A673 (cell line): ENCODE data around the gene RASGRF1. TPM values are rescaled to one million over a fixed set of nuclear protein-coding genes. Genes with fewer than 3 reads are reported as not detected.

Experiments used
- BruUV-seq: library from RNA; stranded (reverse); fragments of 400-500 nt; replicated peaks from 2 replicates; lab custom pipeline; 2021; lab: Mats Ljungman, UMichigan
- CTCF ChIA-PET: fragments of 300-600 bp; sonication (Branson Sonifier 250); formaldehyde crosslinking; loops from one replicate; lab custom pipeline; 2022; ENCODE audit warnings: antibody characterized with exemption; lab: Charles Lee
- POLR2A ChIA-PET: fragments of 300-600 bp; sonication (Branson Sonifier 250); formaldehyde crosslinking; loops from one replicate; lab custom pipeline; 2022; ENCODE audit warnings: antibody characterized with exemption; ENCODE audit not compliant: low non-redundant PET; lab: Charles Lee
- DNase-seq: peaks from one replicate; pipeline ENCODE4 v3.0.0-alpha.2; 2015; ENCODE audit warnings: low spot score
- H3K27ac ChIP-seq: fragments of 200-600 bp; sonication (generic); 2 replicates; pipeline ENCODE4 v1.5.1; 2016; ENCODE audit warnings: mixed run types, low read depth, mild to moderate bottlenecking, mixed read lengths, antibody characterized with exemption, low read length; ENCODE audit not compliant: poor library complexity, severe bottlenecking
- H3K27me3 ChIP-seq: fragments of 200-600 bp; sonication (generic); replicated peaks from 2 replicates; pipeline ENCODE4 v1.6.1; 2017; ENCODE audit warnings: mixed run types, low read depth, mild to moderate bottlenecking, mixed read lengths, antibody characterized with exemption, low read length; ENCODE audit not compliant: insufficient read depth, poor library complexity
- H3K36me3 ChIP-seq: fragments of 200-600 bp; sonication (generic); 2 replicates; pipeline ENCODE4 v1.6.1; 2016; ENCODE audit warnings: mixed run types, mild to moderate bottlenecking, mixed read lengths, antibody characterized with exemption, low read length; ENCODE audit not compliant: insufficient read depth, poor library complexity, severe bottlenecking
- H3K4me1 ChIP-seq: fragments of 200-600 bp; sonication (generic); 2 replicates; pipeline ENCODE4 v1.6.1; 2017; ENCODE audit warnings: mixed run types, mild to moderate bottlenecking, mixed read lengths, antibody characterized with exemption, low read length; ENCODE audit not compliant: insufficient read depth, poor library complexity, severe bottlenecking
- H3K4me3 ChIP-seq: fragments of 200-600 bp; sonication (generic); 2 replicates; pipeline ENCODE4 v1.5.1; 2016; ENCODE audit warnings: low read depth, mixed run types, mild to moderate bottlenecking, mixed read lengths, low read length; ENCODE audit not compliant: poor library complexity, severe bottlenecking
- H3K9me3 ChIP-seq: fragments of 200-600 bp; sonication (generic); 2 replicates; pipeline ENCODE4 v1.6.1; 2016; ENCODE audit warnings: mixed run types, low read depth, mild to moderate bottlenecking, mixed read lengths, antibody characterized with exemption, low read length; ENCODE audit not compliant: poor library complexity, severe bottlenecking
- CTCF ChIP-seq: fragments of 300-800, 200-600 bp; sonication (generic); conservative IDR thresholded peaks from 2 replicates; pipeline ENCODE4 v1.5.1; 2017; ENCODE audit warnings: low read depth, mild to moderate bottlenecking, antibody characterized with exemption, low read length, moderate library complexity, mixed read lengths
- EZH2 ChIP-seq: fragments of 200-600 bp; sonication (generic); IDR thresholded peaks from 2 replicates; pipeline ENCODE4 v1.6.1; 2017; ENCODE audit warnings: borderline replicate concordance, low read depth, mild to moderate bottlenecking, mixed read lengths, antibody characterized with exemption, low read length; ENCODE audit not compliant: poor library complexity, severe bottlenecking
- intact Hi-C: fragments of 100-400 bp; cut with micrococcal nuclease; formaldehyde crosslinking; loops from one replicate; pipeline ENCODE4 v1.10.0; 2022; ENCODE audit not compliant: unreplicated experiment
- total RNA-seq: library from RNA; stranded (reverse); gene quantifications from 2 replicates; pipeline ENCODE4 v1.2.3, GENCODE V29; 2021

Gene RASGRF1
- total RNA-seq, 1 experiment from 2014 or later, result 0.73 TPM

DNA sequence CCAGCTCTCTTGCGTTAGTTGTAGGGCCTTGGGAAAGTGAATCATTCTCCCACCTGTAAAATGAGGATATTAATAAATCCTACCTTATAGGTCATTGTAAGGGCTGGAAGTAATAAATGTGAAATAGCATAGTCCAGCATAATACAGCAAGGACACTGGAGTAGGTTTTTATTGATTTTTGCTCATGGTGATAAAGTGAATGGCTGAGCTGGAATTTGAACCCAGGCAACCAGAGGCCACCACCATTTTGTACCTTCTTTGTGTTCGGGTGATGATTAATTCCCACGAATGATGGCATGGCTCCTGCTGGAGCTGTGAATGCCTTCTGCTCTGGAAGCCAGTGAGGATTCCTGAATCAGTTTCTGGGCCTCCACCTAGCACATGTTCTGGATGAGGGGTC is 177.6 kb downstream of the RASGRF1 start:
- intact Hi-C loops, result no loop called here
- no peak for TF ChIP-seq EZH2
- TF ChIP-seq CTCF, result no peak
- H3K9me3 ChIP-seq, result no peaks in the 10 kb centered on the region
- no peak overlapping the region for H3K4me3 ChIP-seq
- no peaks in the 10 kb centered on the region for H3K27me3 ChIP-seq
- DNase-seq, result no peak
- no peak overlapping the region for H3K27ac ChIP-seq
- ChIA-PET CTCF (no interaction called here), POLR2A (no interaction called here)
- BruUV-seq, result no TSS peak
- H3K4me1 ChIP-seq, result no peaks in the 10 kb centered on the region
- H3K36me3 ChIP-seq, result peaks cover 46% of the 10 kb centered on the region

GRCh38 chr15:78912316-78912715 is 178.3 kb downstream of the RASGRF1 start:
- ChIA-PET CTCF (no interaction called here), POLR2A (no interaction called here)
- Histone ChIP-seq H3K9me3 (no peaks in the 10 kb centered on the region), H3K4me3 (no peak overlapping the region), H3K36me3 (peaks cover 43% of the 10 kb centered on the region), H3K27ac (no peak overlapping the region), H3K27me3 (no peaks in the 10 kb centered on the region), H3K4me1 (no peaks in the 10 kb centered on the region)
- TF ChIP-seq CTCF, result no peak
- TF ChIP-seq EZH2, result no peak
- intact Hi-C loops, result no loop called here
- no TSS peak for BruUV-seq
- DNase-seq, result no peak

DNA sequence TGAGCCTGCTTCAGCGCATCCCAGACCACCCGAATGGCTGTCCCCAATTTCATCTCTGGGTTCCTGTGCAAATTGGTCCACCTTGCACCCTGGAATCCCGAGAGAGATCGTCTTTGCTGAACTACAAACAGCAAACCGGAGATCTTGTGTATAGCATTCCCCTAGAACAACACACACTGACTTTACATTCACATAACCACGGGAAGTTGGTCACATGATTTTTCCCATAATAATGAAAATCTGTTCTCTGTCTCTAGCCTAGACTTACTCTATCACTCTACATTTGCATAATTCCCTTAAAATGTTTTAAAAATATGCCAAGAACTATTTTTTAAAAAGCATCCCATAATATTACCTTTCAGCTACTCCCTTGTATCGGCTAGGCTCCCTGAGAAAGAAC is 180.3 kb downstream of the RASGRF1 start:
- no peak for TF ChIP-seq CTCF
- TF ChIP-seq EZH2, result no peak
- Histone ChIP-seq H3K4me3 (no peak overlapping the region), H3K4me1 (no peaks in the 10 kb centered on the region), H3K27ac (no peak overlapping the region), H3K27me3 (no peaks in the 10 kb centered on the region), H3K9me3 (no peaks in the 10 kb centered on the region), H3K36me3 (peaks cover 64% of the 10 kb centered on the region)
- no peak for DNase-seq
- no TSS peak for BruUV-seq
- intact Hi-C loops, result no loop called here
- ChIA-PET POLR2A (no interaction called here), CTCF (interaction anchor here (0.5 kb wide), 1 partner anchor 69 kb away, joined by 3 read pairs; no protein-coding TSS in a partner anchor)

Other genes with a start within 250 kb of the RASGRF1 start
- 428 and 451 TPM in 2 replicates for gene MORF4L1, start 217.9 kb downstream of the RASGRF1 start, total RNA-seq
- 2.2 and 3.6 TPM in 2 replicates for gene CTSH, start 145.7 kb downstream of the RASGRF1 start, total RNA-seq
- not detected in 2 replicates for gene ANKRD34C, start 191.9 kb upstream of the RASGRF1 start, total RNA-seq
- gene TMED3, start 220.3 kb upstream of the RASGRF1 start, total RNA-seq, result 50.0 and 51.6 TPM in 2 replicates